Stimulated activated CD8-positive, alpha-beta memory T cell treated with anti-CD3 and anti-CD28 coated beads, Interleukin-15, amount 100 ng/mL, for 4 hours (primary cell): ENCODE results near the gene FGD4.
"Not testable (repeated sequence)": the region's sequence is repeated elsewhere in the genome, so short reads cannot be mapped to it uniquely, and the experiment has no call there.

ENCODE experiments used
- DNase-seq, 2 donors: peaks; one replicate each; pipeline ENCODE4 v3.0.0-alpha.2; 2020; ENCODE audit warnings: low read depth in 2 of 2

Gene FGD4

GRCh38 chr12:32494656-32495055, 95.3 kb downstream of the FGD4 start:
- DNase-seq, result no peak

GRCh38 chr12:32496946-32497345, 97.6 kb downstream of the FGD4 start:
- DNase-seq, result no peak

GRCh38 chr12:32497864-32498263, 98.5 kb downstream of the FGD4 start:
- DNase-seq, result no peak

GRCh38 chr12:32499048-32499447, 99.7 kb downstream of the FGD4 start:
- DNase-seq, result no peak

GRCh38 chr12:32501835-32502333, 102.5 kb downstream of the FGD4 start:
- no peak for DNase-seq

GRCh38 chr12:32502693-32503502, 103.5 kb downstream of the FGD4 start:
- DNase-seq, result no peak

- DNase-seq, result no peak
Measured at GRCh38 chr12:32503730-32504129, 104.4 kb downstream of the FGD4 start.

- no peak for DNase-seq
Measured at GRCh38 chr12:32504591-32504990, 105.2 kb downstream of the FGD4 start.

- no peak for DNase-seq
Measured at GRCh38 chr12:32505067-32505945, 105.9 kb downstream of the FGD4 start.

- DNase-seq, result not testable (repeated sequence)
Measured at GRCh38 chr12:32507096-32507941, 108.0 kb downstream of the FGD4 start.

GRCh38 chr12:32507942-32508320, 108.6 kb downstream of the FGD4 start:
- DNase-seq, result no peak

GRCh38 chr12:32508626-32509025, 109.3 kb downstream of the FGD4 start:
- DNase-seq, result no peak

GRCh38 chr12:32509328-32510091, 110.2 kb downstream of the FGD4 start:
- DNase-seq, result no peak

- DNase-seq, result not testable (repeated sequence)
Measured at GRCh38 chr12:32511976-32512375, 112.6 kb downstream of the FGD4 start.

GRCh38 chr12:32512379-32512778, 113.0 kb downstream of the FGD4 start:
- DNase-seq, result no peak

- no peak for DNase-seq
Measured at GRCh38 chr12:32512910-32513309, 113.6 kb downstream of the FGD4 start.

- DNase-seq, result no peak
Measured at GRCh38 chr12:32515137-32515873, 115.9 kb downstream of the FGD4 start.

- DNase-seq, result no peak
Measured at GRCh38 chr12:32516230-32516629, 116.9 kb downstream of the FGD4 start.

- DNase-seq, result no peak
Measured at GRCh38 chr12:32517966-32518365, 118.6 kb downstream of the FGD4 start.

GRCh38 chr12:32519047-32519446, 119.7 kb downstream of the FGD4 start:
- no peak for DNase-seq
